IPS-18c (cell line): ENCODE data around the gene GSK3B.
"Not testable (repeated sequence)": the region's sequence is repeated elsewhere in the genome, so short reads cannot be mapped to it uniquely, and the experiment has no call there.

ENCODE experiments used
- H3K4me3 ChIP-seq: 2 replicates; pipeline ENCODE4 v1.7.0; 2013; ENCODE audit warnings: low read depth, mild to moderate bottlenecking, low read length, moderate library complexity; ENCODE audit not compliant: insufficient read depth
- H3K9me3 ChIP-seq: one replicate; pipeline ENCODE4 v1.6.1; 2013; ENCODE audit warnings: mild to moderate bottlenecking, low read length, moderate library complexity; ENCODE audit not compliant: control insufficient read depth, insufficient read depth

GSK3B gene

GRCh38 chr3:119989981-119990655 is 104.1 kb downstream of the GSK3B start:
- Histone ChIP-seq H3K9me3 (no peaks in the 10 kb centered on the region), H3K4me3 (no peak overlapping the region)

- not testable (repeated sequence) for H3K9me3 ChIP-seq, H3K4me3 ChIP-seq
Measured at GRCh38 chr3:119986812-119987211, 107.4 kb downstream of the GSK3B start.

- no peaks in the 10 kb centered on the region for H3K9me3 ChIP-seq
- H3K4me3 ChIP-seq: no peak overlapping the region
Measured at GRCh38 chr3:119981386-119981785, 112.9 kb downstream of the GSK3B start.

- no peaks in the 10 kb centered on the region for H3K9me3 ChIP-seq
Measured at GRCh38 chr3:119978554-119979208, 115.6 kb downstream of the GSK3B start.

GRCh38 chr3:119977353-119977752 is 116.9 kb downstream of the GSK3B start:
- Histone ChIP-seq H3K4me3 (no peak overlapping the region), H3K9me3 (no peaks in the 10 kb centered on the region)

More at GRCh38 chr3:119978554-119979208, 115.6 kb downstream of the GSK3B start:
- no peak overlapping the region for H3K4me3 ChIP-seq

GRCh38 chr3:119976214-119976613 is 118.0 kb downstream of the GSK3B start:
- Histone ChIP-seq H3K4me3 (no peak overlapping the region), H3K9me3 (no peaks in the 10 kb centered on the region)

- Histone ChIP-seq H3K4me3 (no peak overlapping the region), H3K9me3 (no peaks in the 10 kb centered on the region)
Measured at GRCh38 chr3:119974656-119975055, 119.6 kb downstream of the GSK3B start.

GRCh38 chr3:119973018-119973646 is 121.1 kb downstream of the GSK3B start:
- no peaks in the 10 kb centered on the region for H3K9me3 ChIP-seq
- no peak overlapping the region for H3K4me3 ChIP-seq

- no peaks in the 10 kb centered on the region for H3K9me3 ChIP-seq
- no peak overlapping the region for H3K4me3 ChIP-seq
Measured at GRCh38 chr3:119969759-119970158, 124.5 kb downstream of the GSK3B start.

- H3K4me3 ChIP-seq: no peak overlapping the region
- H3K9me3 ChIP-seq: no peaks in the 10 kb centered on the region
Measured at GRCh38 chr3:119967353-119968006, 126.8 kb downstream of the GSK3B start.

GRCh38 chr3:119965692-119966091 is 128.6 kb downstream of the GSK3B start:
- H3K9me3 ChIP-seq: no peaks in the 10 kb centered on the region
- H3K4me3 ChIP-seq: no peak overlapping the region

GRCh38 chr3:119964294-119964693 is 130.0 kb downstream of the GSK3B start:
- Histone ChIP-seq H3K4me3 (no peak overlapping the region), H3K9me3 (no peaks in the 10 kb centered on the region)

GRCh38 chr3:119955972-119956371 is 138.3 kb downstream of the GSK3B start:
- Histone ChIP-seq H3K4me3 (no peak overlapping the region), H3K9me3 (no peaks in the 10 kb centered on the region)

GRCh38 chr3:119950666-119951325 is 143.5 kb downstream of the GSK3B start:
- no peaks in the 10 kb centered on the region for H3K9me3 ChIP-seq
- no peak overlapping the region for H3K4me3 ChIP-seq

GRCh38 chr3:119945291-119945690 is 149.0 kb downstream of the GSK3B start:
- H3K4me3 ChIP-seq: no peak overlapping the region
- no peaks in the 10 kb centered on the region for H3K9me3 ChIP-seq

- Histone ChIP-seq H3K9me3 (no peaks in the 10 kb centered on the region), H3K4me3 (no peak overlapping the region)
Measured at GRCh38 chr3:119944091-119944490, 150.2 kb downstream of the GSK3B start.

- H3K4me3 ChIP-seq: no peak overlapping the region
- H3K9me3 ChIP-seq: no peaks in the 10 kb centered on the region
Measured at GRCh38 chr3:119939077-119939476, 155.2 kb downstream of the GSK3B start.
